Activated CD8-positive, alpha-beta T cell treated with anti-CD3 and anti-CD28 coated beads, Interleukin-2, amount 10 ng/mL, durations not matched to agents 7 days and 5 days (primary cell): Measurements from ENCODE around the gene P2RY1. TPM values are rescaled to one million over a fixed set of nuclear protein-coding genes. Genes with fewer than 3 reads are reported as not detected.
"Not testable (repeated sequence)": the region's sequence is repeated elsewhere in the genome, so short reads cannot be mapped to it uniquely, and the experiment has no call there.

ENCODE experiments used
- ATAC-seq: fragments of 150-1000 bp; cut with Tn5 transposase; one replicate; pipeline ENCODE4 v1.10.0; 2021; ENCODE audit warnings: moderate library complexity
- CTCF ChIA-PET: fragments of 350-600 bp; sonication (Branson Sonifier 250); formaldehyde crosslinking; loops from one replicate; lab custom pipeline; 2021; ENCODE audit warnings: antibody characterized with exemption; lab: Charles Lee
- POLR2A ChIA-PET: fragments of 350-600 bp; sonication (Branson Sonifier 250); formaldehyde crosslinking; loops from one replicate; lab custom pipeline; 2021; ENCODE audit warnings: antibody characterized with exemption; lab: Charles Lee
- DNase-seq: peaks from one replicate; pipeline ENCODE4 v3.0.0-alpha.2; 2020
- H3K27ac Mint-ChIP-seq: one replicate; pipeline ENCODE4 v1.8.0; 2021; ENCODE audit warnings: mild to moderate bottlenecking, mixed read lengths
- H3K27me3 Mint-ChIP-seq: one replicate; pipeline ENCODE4 v1.8.0; 2021; ENCODE audit warnings: low read depth, mixed read lengths
- H3K36me3 Mint-ChIP-seq: one replicate; pipeline ENCODE4 v1.8.0; 2021; ENCODE audit warnings: low read depth, mixed read lengths
- H3K4me1 Mint-ChIP-seq: one replicate; pipeline ENCODE4 v1.8.0; 2021; ENCODE audit warnings: low read depth, mixed read lengths
- H3K4me3 Mint-ChIP-seq: one replicate; pipeline ENCODE4 v1.8.0; 2021; ENCODE audit warnings: mild to moderate bottlenecking, mixed read lengths
- H3K9me3 Mint-ChIP-seq: one replicate; pipeline ENCODE4 v1.8.0; 2022; ENCODE audit warnings: mixed read lengths; ENCODE audit not compliant: insufficient read depth
- total RNA-seq, 2 experiments: library from RNA; stranded (reverse); gene quantifications; one replicate each; pipeline ENCODE4 v1.2.3, GENCODE V29; 2021

P2RY1 gene
- total RNA-seq, 2 experiments from 2014 or later, result 0.37 to 0.44 TPM

DNA sequence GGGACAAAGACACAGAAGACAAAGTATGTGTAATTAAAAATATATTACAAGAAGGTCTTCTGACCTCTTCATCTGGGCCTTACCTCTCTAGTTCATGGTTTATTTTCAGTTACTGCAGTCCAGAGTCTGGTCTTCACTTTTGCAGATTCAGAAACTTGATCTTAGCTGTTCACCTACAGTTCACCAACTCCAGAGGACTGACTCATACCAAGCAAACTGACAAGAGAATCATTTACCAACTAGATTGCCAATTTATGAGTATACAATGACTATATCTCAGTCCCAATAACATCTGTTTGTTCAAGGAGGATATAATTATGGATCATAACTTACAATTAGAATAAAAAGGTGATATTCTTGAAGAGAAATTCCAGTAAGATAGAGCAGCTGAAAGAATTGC is 9.0 kb downstream of the P2RY1 start:
- H3K27me3 Mint-ChIP-seq, result peaks cover 7% of the 10 kb centered on the region
- DNase-seq (no peak), ATAC-seq (no peak)
- H3K27ac Mint-ChIP-seq, result no peak overlapping the region
- H3K9me3 Mint-ChIP-seq, result no peaks in the 10 kb centered on the region
- no peaks in the 10 kb centered on the region for H3K4me1 Mint-ChIP-seq
- H3K4me3 Mint-ChIP-seq, result no peak overlapping the region
- CTCF ChIA-PET, result no interaction called here
- H3K36me3 Mint-ChIP-seq, result no peaks in the 10 kb centered on the region
- POLR2A ChIA-PET, result no interaction called here

DNA sequence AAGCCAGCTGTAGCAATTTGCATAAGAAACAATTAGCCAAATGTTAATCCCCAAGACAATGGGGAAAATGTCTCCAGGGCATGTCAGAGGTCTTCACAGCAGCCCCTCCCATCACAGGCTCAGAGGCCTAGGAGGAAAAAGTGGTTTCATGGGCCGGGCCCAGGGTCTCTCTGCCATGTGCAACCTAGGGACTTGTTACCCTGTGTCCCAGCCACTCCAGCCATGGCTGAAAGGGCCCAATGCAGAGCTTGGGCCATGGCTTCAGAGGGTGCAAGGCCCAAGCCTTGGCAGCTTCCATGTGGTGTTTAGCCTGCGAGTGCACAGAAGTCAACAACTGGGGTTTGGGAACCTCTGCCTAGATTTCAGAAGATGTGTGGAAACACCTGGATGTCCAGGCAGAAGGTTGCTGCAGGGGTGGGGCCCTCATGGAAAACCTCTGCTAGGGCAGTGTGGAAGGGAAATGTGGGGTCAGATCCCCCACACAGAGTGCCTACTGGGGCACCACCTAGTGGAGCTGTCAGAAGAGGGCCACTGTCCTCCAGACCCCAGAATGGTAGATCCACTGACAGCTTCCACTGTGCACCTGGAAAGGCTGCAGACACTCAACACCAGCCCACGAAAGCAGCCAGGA is 11.8 kb downstream of the P2RY1 start:
- H3K27me3 Mint-ChIP-seq, H3K4me1 Mint-ChIP-seq, POLR2A ChIA-PET, ATAC-seq, H3K4me3 Mint-ChIP-seq, H3K27ac Mint-ChIP-seq, CTCF ChIA-PET, H3K9me3 Mint-ChIP-seq, H3K36me3 Mint-ChIP-seq, DNase-seq: not testable (repeated sequence)

DNA sequence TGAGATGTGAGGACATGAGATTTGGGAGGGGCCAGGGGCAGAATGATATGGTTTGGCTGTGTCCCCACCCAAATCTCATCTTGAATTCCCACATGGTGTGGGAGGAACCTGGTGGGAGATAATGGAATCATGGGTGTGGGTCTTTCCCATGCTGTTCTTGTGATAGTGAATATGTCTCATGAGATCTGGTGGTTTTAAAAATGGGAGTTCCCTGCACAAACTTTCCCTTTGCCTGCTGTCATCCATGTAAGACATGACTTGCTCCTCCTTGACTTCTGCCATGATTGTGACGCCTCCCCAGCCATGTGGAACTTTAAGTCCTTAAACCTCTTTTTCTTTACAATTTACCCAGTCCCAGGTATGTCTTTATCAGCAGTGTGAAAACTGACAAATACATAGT is 12.7 kb downstream of the P2RY1 start:
- CTCF ChIA-PET, H3K4me3 Mint-ChIP-seq, H3K9me3 Mint-ChIP-seq, H3K36me3 Mint-ChIP-seq, H3K27ac Mint-ChIP-seq, POLR2A ChIA-PET, ATAC-seq, H3K27me3 Mint-ChIP-seq, DNase-seq, H3K4me1 Mint-ChIP-seq: not testable (repeated sequence)

DNA sequence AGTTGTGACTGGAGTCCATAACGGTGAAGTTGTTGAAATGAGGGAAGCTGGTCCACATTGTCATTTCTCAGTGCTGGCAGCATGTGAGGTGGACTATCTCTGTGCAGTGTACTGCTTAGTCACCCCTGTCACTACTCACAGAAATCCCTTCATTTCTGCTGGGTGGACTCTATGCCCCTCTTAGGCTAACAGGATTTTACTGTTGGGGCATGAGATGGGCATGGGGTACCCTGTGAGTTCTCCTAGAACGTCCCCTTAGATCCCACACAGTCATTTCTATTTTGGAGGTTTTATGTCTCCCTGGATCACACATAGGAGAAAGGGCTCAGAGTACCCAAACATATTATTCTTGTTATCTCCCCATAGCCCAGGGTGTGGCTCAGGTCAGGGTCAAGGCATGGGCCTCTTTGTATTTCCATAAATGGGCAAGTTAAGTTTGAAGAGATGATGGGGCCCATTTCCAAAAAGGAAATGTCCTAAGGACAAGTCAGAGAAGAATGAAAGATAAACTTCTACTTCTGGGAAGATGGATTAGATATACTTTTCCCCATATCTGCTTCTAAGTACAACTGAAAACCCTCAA is 15.2 kb downstream of the P2RY1 start:
- Mint-ChIP-seq H3K36me3 (no peaks in the 10 kb centered on the region), H3K27ac (no peak overlapping the region), H3K4me3 (no peak overlapping the region), H3K9me3 (no peaks in the 10 kb centered on the region), H3K27me3 (peaks cover 7% of the 10 kb centered on the region), H3K4me1 (no peaks in the 10 kb centered on the region)
- ChIA-PET CTCF (no interaction called here), POLR2A (no interaction called here)
- ATAC-seq (no peak), DNase-seq (no peak)

DNA sequence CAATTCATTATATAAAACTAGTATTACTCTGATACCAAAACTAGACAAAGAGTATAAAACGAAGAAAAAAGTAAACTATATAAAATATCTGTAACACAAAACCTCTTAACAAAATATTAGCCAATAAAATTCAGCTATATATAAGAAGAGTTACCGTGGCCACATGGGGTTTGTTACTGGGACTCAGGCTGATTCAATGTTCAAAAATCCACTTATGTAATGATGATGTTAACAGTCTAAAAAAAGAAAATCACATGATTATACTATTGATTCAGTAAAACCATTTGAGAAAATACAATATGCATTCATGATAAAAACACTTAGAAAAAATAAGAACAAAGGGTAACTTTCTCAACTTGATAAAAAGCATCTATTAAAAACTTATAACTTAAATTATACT is 18.3 kb downstream of the P2RY1 start:
- H3K36me3 Mint-ChIP-seq, result no peaks in the 10 kb centered on the region
- no peaks in the 10 kb centered on the region for H3K4me1 Mint-ChIP-seq
- CTCF ChIA-PET, result no interaction called here
- no peaks in the 10 kb centered on the region for H3K9me3 Mint-ChIP-seq
- no peak overlapping the region for H3K4me3 Mint-ChIP-seq
- POLR2A ChIA-PET, result no interaction called here
- ATAC-seq (no peak), DNase-seq (no peak)
- no peak overlapping the region for H3K27ac Mint-ChIP-seq
- H3K27me3 Mint-ChIP-seq, result peaks cover 12% of the 10 kb centered on the region

DNA sequence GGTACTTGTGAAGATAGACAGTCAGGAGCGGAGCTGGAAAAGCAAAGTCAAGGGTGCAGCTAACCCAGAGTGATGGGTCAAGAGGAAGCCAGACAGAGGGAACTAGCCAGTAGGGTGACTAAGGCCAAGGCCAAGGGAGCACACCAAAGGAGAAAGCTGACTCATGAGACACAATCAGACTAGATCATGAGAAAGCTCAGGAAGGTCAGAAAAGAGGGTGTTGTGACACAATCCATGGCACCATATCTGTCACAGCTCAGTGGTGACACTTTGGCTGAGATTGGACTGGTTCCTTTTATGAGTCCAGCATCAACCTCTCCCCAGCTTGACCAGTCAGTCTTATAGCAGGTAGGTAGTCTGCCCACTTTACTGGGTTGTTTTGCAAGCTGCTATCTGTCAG is 22.2 kb downstream of the P2RY1 start:
- Mint-ChIP-seq H3K36me3 (no peaks in the 10 kb centered on the region), H3K4me3 (no peak overlapping the region), H3K27ac (no peak overlapping the region), H3K4me1 (no peaks in the 10 kb centered on the region), H3K27me3 (peaks cover 7% of the 10 kb centered on the region), H3K9me3 (no peaks in the 10 kb centered on the region)
- ATAC-seq, result no peak
- DNase-seq, result no peak
- POLR2A ChIA-PET, result no interaction called here
- CTCF ChIA-PET, result no interaction called here

DNA sequence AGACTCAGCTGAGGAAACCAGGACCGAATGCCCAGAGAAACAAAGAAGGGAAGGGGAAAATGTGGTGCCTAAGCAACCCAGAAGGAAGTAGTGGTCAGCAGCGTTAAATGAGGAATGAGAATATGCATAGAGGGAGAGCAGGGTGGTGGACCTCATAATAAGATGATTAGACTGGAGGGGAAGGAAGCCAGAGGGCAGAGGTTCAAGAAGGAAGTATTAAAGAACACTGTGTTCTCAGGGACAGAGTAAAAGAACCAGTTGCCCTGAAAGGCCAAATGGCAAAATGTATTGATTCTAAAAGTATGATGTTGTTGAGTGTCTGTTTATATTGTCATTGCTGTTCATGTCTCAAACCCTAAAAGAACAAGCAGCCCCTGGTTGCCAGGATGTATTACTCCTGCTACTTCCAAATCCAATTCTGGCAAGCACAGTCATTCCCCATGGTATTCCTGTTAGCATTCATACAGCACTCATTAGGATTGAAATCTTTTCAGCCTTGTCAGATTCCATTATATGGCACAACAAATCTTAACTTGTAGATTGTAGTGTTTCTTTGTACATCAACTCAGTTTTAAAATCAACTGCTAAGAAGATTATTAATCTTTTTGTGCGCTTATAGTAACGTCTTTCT is 23.4 kb downstream of the P2RY1 start:
- Mint-ChIP-seq H3K27me3 (peaks cover 5% of the 10 kb centered on the region), H3K4me3 (no peak overlapping the region), H3K36me3 (no peaks in the 10 kb centered on the region), H3K9me3 (no peaks in the 10 kb centered on the region), H3K27ac (no peak overlapping the region), H3K4me1 (no peaks in the 10 kb centered on the region)
- DNase-seq, result no peak
- ATAC-seq, result no peak
- CTCF ChIA-PET, result interaction anchor here (0.6 kb wide), 1 partner anchor 294 kb away, joined by 3 read pairs; no protein-coding TSS in a partner anchor
- POLR2A ChIA-PET, result no interaction called here

DNA sequence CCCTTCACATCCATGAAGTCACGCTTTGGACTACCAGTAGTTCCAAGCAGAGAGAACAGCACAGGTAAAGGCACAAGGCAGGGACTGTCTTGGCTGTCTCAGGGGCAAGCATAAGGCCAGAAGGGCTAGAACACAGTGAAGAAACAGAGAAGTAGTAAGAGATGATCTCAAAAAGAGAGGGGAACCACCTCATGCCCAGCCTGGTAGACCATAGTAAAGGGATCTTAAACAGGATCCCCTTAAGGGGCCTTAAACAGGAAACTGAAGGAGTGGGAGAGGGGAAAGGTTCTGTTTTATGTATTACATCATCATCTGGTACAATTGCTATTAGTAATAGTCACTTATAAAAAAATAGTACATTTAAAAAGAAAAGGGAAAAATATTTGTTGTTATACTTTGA is 25.8 kb downstream of the P2RY1 start:
- ChIA-PET POLR2A (interaction anchor here (0.7 kb wide), 1 partner anchor 854 kb away, joined by 3 read pairs; no protein-coding TSS in a partner anchor), CTCF (no interaction called here)
- Mint-ChIP-seq H3K9me3 (no peaks in the 10 kb centered on the region), H3K4me1 (no peaks in the 10 kb centered on the region), H3K36me3 (no peaks in the 10 kb centered on the region), H3K27ac (no peak overlapping the region), H3K27me3 (peaks cover 3% of the 10 kb centered on the region), H3K4me3 (no peak overlapping the region)
- ATAC-seq (no peak), DNase-seq (no peak)

DNA sequence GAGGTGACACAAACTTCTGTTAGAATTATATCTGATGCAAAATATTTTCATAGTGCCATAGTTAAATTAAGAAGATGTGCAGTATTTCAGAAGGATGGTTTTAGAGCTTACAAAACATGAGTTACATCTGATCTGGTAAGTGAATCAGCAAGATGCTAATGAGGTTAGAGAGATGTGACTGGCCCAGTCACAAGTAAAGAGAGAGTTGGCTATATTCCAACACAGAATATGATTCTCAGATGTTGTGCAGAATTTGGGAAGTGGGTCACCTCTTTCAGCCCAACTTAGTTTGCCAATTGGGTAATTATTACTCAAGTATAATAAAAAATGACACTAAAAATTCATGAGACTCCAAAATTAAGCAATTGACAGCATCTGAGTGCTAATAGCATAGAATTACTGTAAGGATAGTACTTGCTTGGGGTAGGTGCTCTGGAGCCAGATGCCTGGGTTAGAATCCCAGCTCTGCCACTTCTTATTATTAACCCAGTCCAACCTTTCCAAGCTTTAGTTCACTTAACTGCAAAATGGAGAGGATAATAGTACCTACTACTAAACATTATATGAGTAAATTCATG is 30.8 kb downstream of the P2RY1 start:
- CTCF ChIA-PET, result no interaction called here
- Mint-ChIP-seq H3K9me3 (no peaks in the 10 kb centered on the region), H3K27me3 (no peaks in the 10 kb centered on the region), H3K4me3 (no peak overlapping the region), H3K27ac (no peak overlapping the region), H3K36me3 (no peaks in the 10 kb centered on the region), H3K4me1 (no peaks in the 10 kb centered on the region)
- POLR2A ChIA-PET, result no interaction called here
- no peak for DNase-seq
- no peak for ATAC-seq

DNA sequence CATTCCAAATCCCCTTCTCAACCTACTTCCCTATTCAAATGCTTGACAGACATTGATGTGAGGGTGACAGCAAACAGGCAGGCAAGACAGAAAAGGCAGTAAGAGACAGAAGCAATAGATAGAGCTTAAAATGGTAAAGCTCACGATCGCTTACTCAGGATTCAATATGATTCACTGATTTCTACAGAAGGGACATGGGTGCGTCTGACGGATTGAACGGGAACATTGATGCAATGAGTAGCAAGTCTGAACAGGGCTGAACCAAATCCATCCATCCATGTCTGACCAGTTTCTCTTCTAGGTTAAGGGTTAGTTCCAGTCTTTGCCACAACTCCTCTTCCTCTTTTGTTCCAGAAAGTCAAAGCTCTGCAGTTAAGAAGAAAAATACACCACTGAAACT is 35.1 kb downstream of the P2RY1 start:
- H3K4me3 Mint-ChIP-seq, result no peak overlapping the region
- CTCF ChIA-PET, result no interaction called here

DNA sequence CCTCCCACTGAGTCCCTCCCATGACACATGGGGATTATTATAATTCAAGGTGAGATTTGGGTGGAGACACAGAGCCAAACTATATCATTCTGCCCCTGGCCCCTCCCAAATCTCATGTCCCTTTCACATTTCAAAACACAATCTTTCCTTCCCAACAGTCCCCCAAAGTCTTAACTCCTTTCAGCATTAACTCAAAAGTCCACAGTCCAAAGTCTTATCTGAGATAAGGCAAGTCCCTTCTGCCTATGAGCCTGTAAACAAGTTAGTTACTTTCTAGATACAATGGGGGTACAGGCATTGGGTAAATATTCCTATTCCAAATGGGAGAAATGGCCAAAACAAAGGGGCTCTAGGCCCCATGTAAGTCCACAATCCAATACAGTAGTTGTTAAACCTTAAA is 38.4 kb downstream of the P2RY1 start:
- ATAC-seq, H3K27me3 Mint-ChIP-seq, H3K4me1 Mint-ChIP-seq, H3K4me3 Mint-ChIP-seq, CTCF ChIA-PET, H3K9me3 Mint-ChIP-seq, H3K36me3 Mint-ChIP-seq, H3K27ac Mint-ChIP-seq, DNase-seq, POLR2A ChIA-PET: not testable (repeated sequence)

More for the DNA sequence above, 35.1 kb downstream of the P2RY1 start:
- no peak overlapping the region for H3K27ac Mint-ChIP-seq
- H3K36me3 Mint-ChIP-seq, result no peaks in the 10 kb centered on the region
- H3K9me3 Mint-ChIP-seq, result no peaks in the 10 kb centered on the region
- POLR2A ChIA-PET, result no interaction called here
- no peaks in the 10 kb centered on the region for H3K27me3 Mint-ChIP-seq
- no peaks in the 10 kb centered on the region for H3K4me1 Mint-ChIP-seq
- ATAC-seq (no peak), DNase-seq (no peak)
